ENCODE data around the gene VGLL2.
"Not testable (repeated sequence)": the region's sequence is repeated elsewhere in the genome, so short reads cannot be mapped to it uniquely, and the experiment has no call there.

The VGLL2 gene

GRCh38 chr6:117231466-117231865 lies 33.9 kb upstream of the VGLL2 start:
- DNase-seq (ENCODE audit: extremely low spot score): no peak
- POLR2A ChIA-PET: no interaction called here
- CTCF ChIA-PET: no interaction called here
- TF ChIP-seq FOXA1 (IDR thresholded peaks at IDR 0.05) (no peak), NFRKB (IDR thresholded peaks at IDR 0.05) (no peak), ZNF384 (IDR thresholded peaks at IDR 0.05) (no peak), BHLHE40 (IDR thresholded peaks at IDR 0.05; ENCODE audit: borderline replicate concordance) (no peak), SP1 (IDR thresholded peaks at IDR 0.05) (no peak), ELF4 (IDR thresholded peaks at IDR 0.05) (no peak), FOXK2 (IDR thresholded peaks at IDR 0.05) (no peak), HDGF (IDR thresholded peaks at IDR 0.05; ENCODE audit: borderline replicate concordance) (no peak), FOXM1 (IDR thresholded peaks at IDR 0.05; ENCODE audit: borderline replicate concordance) (no peak), LEF1 (IDR thresholded peaks at IDR 0.05; ENCODE audit: borderline replicate concordance) (no peak), TARDBP (IDR thresholded peaks at IDR 0.05) (no peak), SUZ12 (IDR thresholded peaks at IDR 0.05) (no peak), ARNT (IDR thresholded peaks at IDR 0.05) (no peak), L3MBTL2 (conservative IDR thresholded peaks at IDR 0.05) (no peak), CTBP1 (IDR thresholded peaks at IDR 0.05; ENCODE audit: borderline replicate concordance) (no peak)
- TF ChIP-seq, protein P1, sequence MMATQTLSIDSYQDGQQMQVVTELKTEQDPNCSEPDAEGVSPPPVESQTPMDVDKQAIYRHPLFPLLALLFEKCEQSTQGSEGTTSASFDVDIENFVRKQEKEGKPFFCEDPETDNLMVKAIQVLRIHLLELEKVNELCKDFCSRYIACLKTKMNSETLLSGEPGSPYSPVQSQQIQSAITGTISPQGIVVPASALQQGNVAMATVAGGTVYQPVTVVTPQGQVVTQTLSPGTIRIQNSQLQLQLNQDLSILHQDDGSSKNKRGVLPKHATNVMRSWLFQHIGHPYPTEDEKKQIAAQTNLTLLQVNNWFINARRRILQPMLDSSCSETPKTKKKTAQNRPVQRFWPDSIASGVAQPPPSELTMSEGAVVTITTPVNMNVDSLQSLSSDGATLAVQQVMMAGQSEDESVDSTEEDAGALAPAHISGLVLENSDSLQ (IDR thresholded peaks at IDR 0.05): no peak

DNA sequence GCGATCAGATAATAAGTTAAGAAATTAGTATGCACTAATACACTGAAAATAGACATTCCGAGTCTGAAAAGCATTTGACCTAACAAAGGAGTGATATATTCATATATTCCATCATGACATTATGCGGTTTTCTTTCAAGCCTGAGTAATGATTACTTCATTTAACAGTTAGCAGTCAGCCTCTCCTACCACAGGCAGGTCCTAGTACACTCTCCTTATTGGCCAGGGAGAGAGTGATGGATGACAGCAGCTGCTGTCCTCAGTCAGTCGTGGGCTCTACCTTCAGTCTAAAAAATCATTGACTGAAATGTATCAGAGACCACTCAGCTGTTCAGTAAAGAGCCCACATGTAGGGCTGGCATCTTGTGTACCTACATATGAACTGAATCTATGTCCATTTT lies 33.2 kb upstream of the VGLL2 start:
- ChIA-PET CTCF (no interaction called here), POLR2A (no interaction called here)
- no peak for DNase-seq (ENCODE audit: extremely low spot score)
- no peak for TF ChIP-seq TARDBP (IDR thresholded peaks at IDR 0.05)
- TF ChIP-seq ZNF384 (IDR thresholded peaks at IDR 0.05): no peak
- no peak for TF ChIP-seq BHLHE40 (IDR thresholded peaks at IDR 0.05; ENCODE audit: borderline replicate concordance)
- no peak for TF ChIP-seq FOXK2 (IDR thresholded peaks at IDR 0.05)
- TF ChIP-seq HDGF (IDR thresholded peaks at IDR 0.05; ENCODE audit: borderline replicate concordance): no peak
- no peak for TF ChIP-seq SP1 (IDR thresholded peaks at IDR 0.05)
- TF ChIP-seq CTBP1 (IDR thresholded peaks at IDR 0.05; ENCODE audit: borderline replicate concordance): no peak
- no peak for TF ChIP-seq L3MBTL2 (conservative IDR thresholded peaks at IDR 0.05)
- no peak for TF ChIP-seq FOXM1 (IDR thresholded peaks at IDR 0.05; ENCODE audit: borderline replicate concordance)
- no peak for TF ChIP-seq ARNT (IDR thresholded peaks at IDR 0.05)
- no peak for TF ChIP-seq ELF4 (IDR thresholded peaks at IDR 0.05)
- TF ChIP-seq FOXA1 (IDR thresholded peaks at IDR 0.05): no peak
- TF ChIP-seq, protein P1 (IDR thresholded peaks at IDR 0.05): no peak
- TF ChIP-seq NFRKB (IDR thresholded peaks at IDR 0.05): no peak
- TF ChIP-seq SUZ12 (IDR thresholded peaks at IDR 0.05): no peak
- no peak for TF ChIP-seq LEF1 (IDR thresholded peaks at IDR 0.05; ENCODE audit: borderline replicate concordance)

GRCh38 chr6:117233145-117233544 lies 32.2 kb upstream of the VGLL2 start:
- TF ChIP-seq ELF4 (IDR thresholded peaks at IDR 0.05): no peak
- no peak for TF ChIP-seq FOXM1 (IDR thresholded peaks at IDR 0.05; ENCODE audit: borderline replicate concordance)
- TF ChIP-seq LEF1 (IDR thresholded peaks at IDR 0.05; ENCODE audit: borderline replicate concordance): no peak
- no peak for TF ChIP-seq ZNF384 (IDR thresholded peaks at IDR 0.05)
- no peak for TF ChIP-seq HDGF (IDR thresholded peaks at IDR 0.05; ENCODE audit: borderline replicate concordance)
- TF ChIP-seq ARNT (IDR thresholded peaks at IDR 0.05): no peak
- TF ChIP-seq SP1 (IDR thresholded peaks at IDR 0.05): no peak
- TF ChIP-seq, protein P1 (IDR thresholded peaks at IDR 0.05): no peak
- no peak for TF ChIP-seq CTBP1 (IDR thresholded peaks at IDR 0.05; ENCODE audit: borderline replicate concordance)
- no peak for TF ChIP-seq FOXK2 (IDR thresholded peaks at IDR 0.05)
- no peak for TF ChIP-seq FOXA1 (IDR thresholded peaks at IDR 0.05)
- no peak for TF ChIP-seq SUZ12 (IDR thresholded peaks at IDR 0.05)
- TF ChIP-seq TARDBP (IDR thresholded peaks at IDR 0.05): no peak
- POLR2A ChIA-PET: no interaction called here
- DNase-seq (ENCODE audit: extremely low spot score): no peak
- CTCF ChIA-PET: no interaction called here

DNA sequence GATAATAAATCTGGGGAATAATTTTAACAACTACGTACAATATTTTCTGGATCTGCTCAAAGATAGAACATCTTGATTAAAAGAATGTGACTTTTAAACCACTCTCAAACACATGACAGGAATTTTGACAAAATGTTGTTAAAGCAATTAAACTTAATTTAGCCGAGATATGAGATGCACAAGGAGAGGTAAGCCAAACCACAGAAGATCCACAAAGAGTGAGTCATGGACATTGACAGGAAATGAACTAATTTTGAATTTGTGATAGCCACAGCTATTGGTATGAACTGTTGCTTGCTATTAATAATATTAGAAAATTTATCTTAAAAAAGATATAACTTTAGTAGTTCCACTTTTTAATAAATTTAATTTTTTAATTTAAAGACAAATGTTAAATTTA lies 27.8 kb upstream of the VGLL2 start:
- ChIA-PET POLR2A (no interaction called here), CTCF (no interaction called here)
- TF ChIP-seq ZNF384 (IDR thresholded peaks at IDR 0.05): no peak
- no peak for DNase-seq (ENCODE audit: extremely low spot score)

- CTCF ChIA-PET; DNase-seq (ENCODE audit: extremely low spot score); POLR2A ChIA-PET: not testable (repeated sequence)
- TF ChIP-seq, protein P1 (IDR thresholded peaks at IDR 0.05): peak; percentile 78
Observed at GRCh38 chr6:117244571-117244970, 20.8 kb upstream of the VGLL2 start.

- DNase-seq (ENCODE audit: extremely low spot score); POLR2A ChIA-PET: not testable (repeated sequence)
Observed at GRCh38 chr6:117244979-117245378, 20.4 kb upstream of the VGLL2 start.

GRCh38 chr6:117253785-117254184 lies 11.6 kb upstream of the VGLL2 start:
- no peak for DNase-seq (ENCODE audit: extremely low spot score)
- no peak for TF ChIP-seq SP1 (IDR thresholded peaks at IDR 0.05)
- TF ChIP-seq, protein P1 (IDR thresholded peaks at IDR 0.05): no peak
- no peak for TF ChIP-seq NFRKB (IDR thresholded peaks at IDR 0.05)
- no peak for TF ChIP-seq TARDBP (IDR thresholded peaks at IDR 0.05)
- TF ChIP-seq ZNF384 (IDR thresholded peaks at IDR 0.05): no peak
- no peak for TF ChIP-seq ARNT (IDR thresholded peaks at IDR 0.05)
- no peak for TF ChIP-seq FOXM1 (IDR thresholded peaks at IDR 0.05; ENCODE audit: borderline replicate concordance)
- no peak for TF ChIP-seq SUZ12 (IDR thresholded peaks at IDR 0.05)
- no peak for TF ChIP-seq HDGF (IDR thresholded peaks at IDR 0.05; ENCODE audit: borderline replicate concordance)
- TF ChIP-seq L3MBTL2 (conservative IDR thresholded peaks at IDR 0.05): no peak
- TF ChIP-seq BHLHE40 (IDR thresholded peaks at IDR 0.05; ENCODE audit: borderline replicate concordance): no peak
- CTCF ChIA-PET: no interaction called here
- POLR2A ChIA-PET: no interaction called here

More at GRCh38 chr6:117244979-117245378, 20.4 kb upstream of the VGLL2 start:
- CTCF ChIA-PET: not testable (repeated sequence)

Data from HEK293T (cell line).